ENCODE results near the gene CLSTN2. TPM values are rescaled to one million over a fixed set of nuclear protein-coding genes. Genes with fewer than 3 reads are reported as not detected.

CLSTN2 gene
- total RNA-seq, 4 donors from 2014 or later: 13.4 to 21.3 (median 19.4) TPM

DNA sequence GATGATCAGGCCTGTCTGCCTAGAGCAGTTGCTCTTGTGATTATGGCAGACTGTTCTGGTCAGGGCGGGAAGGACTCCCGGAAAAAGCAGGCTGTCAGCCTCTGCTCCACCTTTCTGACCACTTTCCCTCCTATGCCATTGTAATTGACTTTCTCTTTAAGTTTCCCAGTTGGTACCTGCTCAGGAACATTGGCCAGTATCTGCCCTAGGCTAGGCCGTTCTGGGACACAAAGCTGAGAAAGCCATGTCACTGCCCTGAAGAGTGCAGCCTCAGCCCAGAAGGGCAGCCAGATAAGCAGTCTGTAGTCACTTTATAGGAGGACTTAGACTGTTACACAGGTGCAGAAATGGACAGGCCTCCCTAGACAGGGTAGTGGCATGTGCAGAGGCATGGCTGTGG, 80.8 kb downstream of the CLSTN2 start:
- TF ChIP-seq EP300 (IDR thresholded peaks at IDR 0.05): no peak
- TF ChIP-seq POLR2A (IDR thresholded peaks at IDR 0.05): no peak
- TF ChIP-seq CTCF (IDR thresholded peaks at IDR 0.05): no peak
- 80 to 98% methylated on average over 3 of the region's 3 CpGs for WGBS, 2 donors
- Histone ChIP-seq H3K36me3 (no peaks in the 10 kb centered on the region), H3K4me3 (no peak overlapping the region), H3K4me1 (no peaks in the 10 kb centered on the region), H3K27me3 (no peaks in the 10 kb centered on the region), H3K27ac (no peak overlapping the region), H3K9me3 (no peaks in the 10 kb centered on the region)
- no peak for DNase-seq (ENCODE audit: low spot score in 2 of 2)

DNA sequence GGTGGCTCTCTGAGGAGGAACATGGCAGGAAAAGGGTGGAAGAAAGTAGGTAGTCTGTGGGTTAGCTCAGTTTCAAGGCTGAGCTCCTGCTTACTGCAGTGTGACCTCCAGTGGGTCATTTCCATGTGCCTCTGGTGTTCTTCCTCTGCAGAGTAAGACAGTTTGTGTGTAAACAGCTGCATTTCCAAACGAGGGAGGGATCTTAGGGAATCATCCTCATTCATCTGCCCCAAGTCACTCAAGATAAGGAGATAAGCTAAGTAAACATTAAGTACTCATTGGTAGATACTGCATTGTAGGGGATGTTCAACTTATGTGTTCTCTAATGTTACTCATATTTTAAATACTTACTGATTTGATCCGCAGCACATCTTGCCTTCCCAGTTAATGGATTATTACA, 83.6 kb downstream of the CLSTN2 start:
- no peak for DNase-seq (ENCODE audit: low spot score in 2 of 2)
- Histone ChIP-seq H3K9me3 (no peaks in the 10 kb centered on the region), H3K27me3 (no peaks in the 10 kb centered on the region), H3K4me1 (peaks cover 0 to 1% (median 0%) of the 10 kb centered on the region in 4 donors), H3K36me3 (no peaks in the 10 kb centered on the region), H3K27ac (no peak overlapping the region), H3K4me3 (no peak overlapping the region)
- 56 to 75% methylated on average over 2 of the region's 2 CpGs for WGBS, 2 donors
- TF ChIP-seq POLR2A (IDR thresholded peaks at IDR 0.05) (no peak), CTCF (IDR thresholded peaks at IDR 0.05) (no peak), EP300 (IDR thresholded peaks at IDR 0.05) (no peak)

GRCh38 chr3:140019946-140020345, 85.0 kb downstream of the CLSTN2 start:
- H3K27me3 ChIP-seq: no peaks in the 10 kb centered on the region
- no peak for DNase-seq (ENCODE audit: low spot score in 2 of 2)
- no peak overlapping the region for H3K27ac ChIP-seq
- H3K9me3 ChIP-seq: no peaks in the 10 kb centered on the region
- TF ChIP-seq POLR2A (IDR thresholded peaks at IDR 0.05) (no peak), EP300 (IDR thresholded peaks at IDR 0.05) (no peak), CTCF (IDR thresholded peaks at IDR 0.05) (no peak)
- H3K4me3 ChIP-seq: no peak overlapping the region
- WGBS, 2 donors: 76 to 100% methylated on average over 2 of the region's 2 CpGs
- H3K4me1 ChIP-seq: peaks cover 0 to 11% (median 0%) of the 10 kb centered on the region in 4 donors
- H3K36me3 ChIP-seq: no peaks in the 10 kb centered on the region

DNA sequence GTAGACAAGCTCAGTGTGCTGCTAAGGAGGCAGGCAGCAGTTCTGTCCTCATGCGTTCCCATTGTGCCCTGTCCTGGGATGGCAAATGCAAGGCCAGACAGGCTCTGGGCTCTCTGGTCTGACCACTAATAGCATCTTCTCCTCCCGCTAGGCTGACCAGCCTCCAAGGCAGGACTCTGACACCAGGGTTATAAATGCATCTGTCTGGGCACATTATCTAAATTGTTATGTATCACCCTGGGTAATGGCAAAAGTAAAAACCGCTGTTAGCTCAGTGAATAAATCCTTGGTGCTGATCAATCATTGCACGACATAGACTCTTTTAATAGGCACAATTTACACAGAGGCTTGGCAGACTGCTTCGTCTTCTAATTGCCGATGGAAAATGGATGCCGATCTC, 85.6 kb downstream of the CLSTN2 start:
- no peak for TF ChIP-seq POLR2A (IDR thresholded peaks at IDR 0.05)
- no peak for TF ChIP-seq EP300 (IDR thresholded peaks at IDR 0.05)
- TF ChIP-seq CTCF (IDR thresholded peaks at IDR 0.05): no peak
- H3K27me3 ChIP-seq: no peaks in the 10 kb centered on the region
- no peak overlapping the region for H3K27ac ChIP-seq
- no peaks in the 10 kb centered on the region for H3K9me3 ChIP-seq
- H3K36me3 ChIP-seq: no peaks in the 10 kb centered on the region
- no peak overlapping the region for H3K4me3 ChIP-seq
- WGBS, 2 donors: 82 to 90% methylated on average over 7 of the region's 7 CpGs
- H3K4me1 ChIP-seq: peaks cover 0 to 11% (median 0%) of the 10 kb centered on the region in 4 donors
- no peak for DNase-seq (ENCODE audit: low spot score in 2 of 2)

- Histone ChIP-seq H3K4me1 (peaks cover 0 to 11% (median 0%) of the 10 kb centered on the region in 4 donors), H3K27ac (no peak overlapping the region), H3K36me3 (no peaks in the 10 kb centered on the region), H3K4me3 (no peak overlapping the region), H3K27me3 (no peaks in the 10 kb centered on the region), H3K9me3 (no peaks in the 10 kb centered on the region)
- 89 to 94% methylated on average over 6 of the region's 6 CpGs for WGBS, 2 donors
- DNase-seq (ENCODE audit: low spot score in 2 of 2): no peak
- TF ChIP-seq POLR2A (IDR thresholded peaks at IDR 0.05): no peak
- no peak for TF ChIP-seq CTCF (IDR thresholded peaks at IDR 0.05)
- TF ChIP-seq EP300 (IDR thresholded peaks at IDR 0.05): no peak
Observed at GRCh38 chr3:140021269-140021668, 86.3 kb downstream of the CLSTN2 start.

All from tibial nerve (tissue), 4 donors.